ENCODE results near the gene REM1.

DNA sequence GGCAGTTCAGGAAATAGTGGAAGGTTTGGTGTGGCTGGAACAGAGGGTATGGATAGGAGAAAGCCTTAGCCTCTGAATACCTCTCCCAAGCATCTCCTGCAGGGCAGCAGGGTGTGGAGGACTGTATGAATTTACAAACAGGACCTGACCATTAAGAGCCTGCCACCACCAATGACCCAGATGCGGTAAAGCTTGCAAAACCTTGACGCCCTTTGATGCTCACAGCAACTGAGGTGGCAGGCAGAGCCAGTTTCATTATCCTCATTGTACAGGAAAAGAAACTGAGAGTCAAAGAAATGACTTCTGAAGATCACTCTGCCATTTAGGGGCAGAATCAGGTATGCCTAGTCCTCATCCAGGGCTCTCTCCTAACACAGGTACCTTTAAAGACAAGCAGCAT, 41.6 kb downstream of the REM1 start:
- TF ChIP-seq, protein P1, sequence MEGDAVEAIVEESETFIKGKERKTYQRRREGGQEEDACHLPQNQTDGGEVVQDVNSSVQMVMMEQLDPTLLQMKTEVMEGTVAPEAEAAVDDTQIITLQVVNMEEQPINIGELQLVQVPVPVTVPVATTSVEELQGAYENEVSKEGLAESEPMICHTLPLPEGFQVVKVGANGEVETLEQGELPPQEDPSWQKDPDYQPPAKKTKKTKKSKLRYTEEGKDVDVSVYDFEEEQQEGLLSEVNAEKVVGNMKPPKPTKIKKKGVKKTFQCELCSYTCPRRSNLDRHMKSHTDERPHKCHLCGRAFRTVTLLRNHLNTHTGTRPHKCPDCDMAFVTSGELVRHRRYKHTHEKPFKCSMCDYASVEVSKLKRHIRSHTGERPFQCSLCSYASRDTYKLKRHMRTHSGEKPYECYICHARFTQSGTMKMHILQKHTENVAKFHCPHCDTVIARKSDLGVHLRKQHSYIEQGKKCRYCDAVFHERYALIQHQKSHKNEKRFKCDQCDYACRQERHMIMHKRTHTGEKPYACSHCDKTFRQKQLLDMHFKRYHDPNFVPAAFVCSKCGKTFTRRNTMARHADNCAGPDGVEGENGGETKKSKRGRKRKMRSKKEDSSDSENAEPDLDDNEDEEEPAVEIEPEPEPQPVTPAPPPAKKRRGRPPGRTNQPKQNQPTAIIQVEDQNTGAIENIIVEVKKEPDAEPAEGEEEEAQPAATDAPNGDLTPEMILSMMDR (IDR thresholded peaks at IDR 0.05), result no peak
- no peak for TF ChIP-seq POLR2A (IDR thresholded peaks at IDR 0.05)
- no peak for TF ChIP-seq EP300 (IDR thresholded peaks at IDR 0.05)

All from ovary (tissue), 3 donors.